ENCODE data around the gene HINT3. TPM values are rescaled to one million over a fixed set of nuclear protein-coding genes. Genes with fewer than 3 reads are reported as not detected.
A peak's percentile ranks its signal among the peaks of the same experiment; 100 is the strongest.
"Not testable (repeated sequence)": the region's sequence is repeated elsewhere in the genome, so short reads cannot be mapped to it uniquely, and the experiment has no call there.

Gene HINT3
- total RNA-seq (10 to 100 TPM; 41.4 to 49.6 (median 48.3) TPM), polyA plus RNA-seq (10 to 100 TPM; 15.0 to 28.0 (median 25.2) TPM)

GRCh38 chr6:125956506-125957390 is at the start of gene HINT3:
HINT3 (plus strand) TSS chr6:125956770; CDS start chr6:125956978, 208 bp downstream.
- Histone ChIP-seq H3K4me3 (peak within 1 kb of the TSS; percentile 65 to 89 (median 82)), H3K27me3 (no peaks in the 10 kb centered on the region), H3K9me3 (no peaks in the 10 kb centered on the region), H3K27ac (peak within 1 kb of the TSS; percentile 89 to 95 (median 92)), H3K36me3 (no peaks in the 10 kb centered on the region), H3K4me1 (peaks cover 0 to 30% (median 17%) of the 10 kb centered on the region in 4 donors)
- WGBS, 2 donors, result 0% methylated on average over 82 of the region's 82 CpGs
- intact Hi-C loops (cut with DNase I), result loop anchor here (2.0 to 5.0 kb wide), 2 partner anchors 166 to 644 kb away; partner anchors contain the start of gene NCOA7
- TF ChIP-seq POLR2AphosphoS5 (IDR thresholded peaks at IDR 0.05), result peak; percentile 88 to 90 (median 90)
- peak; percentile 95 to 98 (median 96) for TF ChIP-seq CTCF (IDR thresholded peaks at IDR 0.05)
- TF ChIP-seq EP300 (IDR thresholded peaks at IDR 0.05), result peak in 1 of 4 donors; percentile 57
- peak; percentile 49 to 54 for TF ChIP-seq POLR2A (IDR thresholded peaks at IDR 0.05)
- peak; percentile 98 for DNase-seq

- 6 to 44% methylated on average over 3 of the region's 3 CpGs for WGBS, 2 donors
- H3K4me1 ChIP-seq, result no peaks in the 10 kb centered on the region
- TF ChIP-seq POLR2A (IDR thresholded peaks at IDR 0.05) (no peak), EP300 (IDR thresholded peaks at IDR 0.05) (no peak), CTCF (IDR thresholded peaks at IDR 0.05) (no peak), POLR2AphosphoS5 (IDR thresholded peaks at IDR 0.05) (no peak)
- intact Hi-C loops (cut with DNase I), result no loop called here
- no peak overlapping the region for H3K4me3 ChIP-seq
- DNase-seq, result no peak
- no peaks in the 10 kb centered on the region for H3K9me3 ChIP-seq
- H3K27me3 ChIP-seq, result no peaks in the 10 kb centered on the region
- H3K36me3 ChIP-seq, result peaks cover 0 to 12% (median 3%) of the 10 kb centered on the region in 4 donors
- no peak overlapping the region for H3K27ac ChIP-seq
These were observed 46.0 kb upstream of the HINT3 start for GRCh38 chr6:125910527-125910926.

GRCh38 chr6:125911051-125911451 is 45.5 kb upstream of the HINT3 start:
- DNase-seq; intact Hi-C loops (cut with DNase I); H3K27me3 ChIP-seq; H3K4me3 ChIP-seq; H3K9me3 ChIP-seq; H3K4me1 ChIP-seq; H3K27ac ChIP-seq: not testable (repeated sequence)
- H3K36me3 ChIP-seq, result peaks cover 0 to 18% (median 7%) of the 10 kb centered on the region in 4 donors
- 21 to 66% methylated on average over 4 of the region's 4 CpGs for WGBS, 2 donors

DNA sequence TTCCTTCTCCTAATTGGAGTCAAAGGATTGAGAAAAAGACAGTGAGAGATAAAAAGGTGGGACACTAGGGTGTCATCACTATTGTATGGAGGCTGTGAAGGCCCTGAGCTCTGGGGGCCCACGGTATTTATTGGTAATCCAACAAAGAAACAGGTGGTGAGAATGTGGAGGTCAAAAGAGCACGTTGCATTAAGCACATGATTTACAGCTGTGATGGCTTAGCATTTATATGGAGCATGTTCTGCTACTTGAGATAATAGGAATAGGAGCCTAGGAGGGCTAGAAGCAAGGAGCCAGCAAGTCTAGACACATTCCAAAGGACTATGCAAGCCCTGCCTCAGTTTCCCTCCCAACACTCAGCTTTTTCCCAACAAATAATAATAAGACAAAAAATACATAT is 44.1 kb upstream of the HINT3 start:
- H3K27me3 ChIP-seq; H3K4me3 ChIP-seq; H3K9me3 ChIP-seq; DNase-seq; intact Hi-C loops (cut with DNase I); H3K27ac ChIP-seq; H3K4me1 ChIP-seq: not testable (repeated sequence)
- 41 to 60% methylated on average over 2 of the region's 2 CpGs for WGBS, 2 donors
- peaks cover 0 to 31% (median 13%) of the 10 kb centered on the region in 4 donors for H3K36me3 ChIP-seq

GRCh38 chr6:125913145-125913544 is 43.4 kb upstream of the HINT3 start:
- Histone ChIP-seq H3K9me3 (no peaks in the 10 kb centered on the region), H3K36me3 (peaks cover 0 to 38% (median 13%) of the 10 kb centered on the region in 4 donors), H3K4me3 (no peak overlapping the region), H3K27ac (no peak overlapping the region), H3K4me1 (no peaks in the 10 kb centered on the region), H3K27me3 (no peaks in the 10 kb centered on the region)
- intact Hi-C loops (cut with DNase I), result no loop called here
- TF ChIP-seq CTCF (IDR thresholded peaks at IDR 0.05), result no peak
- TF ChIP-seq EP300 (IDR thresholded peaks at IDR 0.05), result no peak
- TF ChIP-seq POLR2AphosphoS5 (IDR thresholded peaks at IDR 0.05), result no peak
- TF ChIP-seq POLR2A (IDR thresholded peaks at IDR 0.05), result no peak
- WGBS, 2 donors, result 92 to 95% methylated on average over 1 of the region's 1 CpG
- DNase-seq, result no peak

Data from sigmoid colon (tissue), 7 donors.